Activated CD4-positive, alpha-beta memory T cell treated with anti-CD3 and anti-CD28 coated beads for 36 hours (primary cell): Measurements from ENCODE around the gene RPL28. TPM values are rescaled to one million over a fixed set of nuclear protein-coding genes. Genes with fewer than 3 reads are reported as not detected.
A peak's percentile ranks its signal among the peaks of the same experiment; 100 is the strongest.

Experiments
- CTCF ChIA-PET: fragments of 350-600 bp; sonication (Branson Sonifier 250); formaldehyde crosslinking; loops from one replicate; lab custom pipeline; 2021; ENCODE audit warnings: antibody characterized with exemption, inconsistent platforms; lab: Charles Lee
- POLR2A ChIA-PET: fragments of 350-600 bp; sonication (Branson Sonifier 250); formaldehyde crosslinking; loops from one replicate; lab custom pipeline; 2021; ENCODE audit warnings: antibody characterized with exemption; lab: Charles Lee
- DNase-seq: peaks from one replicate; pipeline ENCODE4 v3.0.0-alpha.2; 2020
- H3K27ac Mint-ChIP-seq: one replicate; pipeline ENCODE4 v1.8.0; 2021; ENCODE audit warnings: mixed read lengths
- H3K27me3 Mint-ChIP-seq: one replicate; pipeline ENCODE4 v1.8.0; 2021; ENCODE audit warnings: mixed read lengths
- H3K36me3 Mint-ChIP-seq: one replicate; pipeline ENCODE4 v1.8.0; 2021; ENCODE audit warnings: mixed read lengths
- H3K4me1 Mint-ChIP-seq: one replicate; pipeline ENCODE4 v1.8.0; 2021; ENCODE audit warnings: low read depth, mixed read lengths
- H3K4me3 Mint-ChIP-seq: one replicate; pipeline ENCODE4 v1.8.0; 2021; ENCODE audit warnings: mild to moderate bottlenecking, mixed read lengths
- H3K9me3 Mint-ChIP-seq: one replicate; pipeline ENCODE4 v1.8.0; 2021; ENCODE audit warnings: mixed read lengths
- intact Hi-C: fragments of 100-400 bp; cut with micrococcal nuclease; formaldehyde crosslinking; loops from one replicate; pipeline ENCODE4 v1.15.1; 2023
- total RNA-seq, 2 experiments: library from RNA; stranded (reverse); gene quantifications; one replicate each; pipeline ENCODE4 v1.2.3, GENCODE V29; 2021

Gene RPL28
- total RNA-seq, 2 experiments from 2014 or later: 2,630 to 2,642 TPM

GRCh38 chr19:55451163-55451964 is 65.6 kb downstream of the RPL28 start:
- H3K36me3 Mint-ChIP-seq: peaks cover 4% of the 10 kb centered on the region
- DNase-seq: no peak
- intact Hi-C loops: no loop called here
- CTCF ChIA-PET: no interaction called here
- H3K4me3 Mint-ChIP-seq: peak overlapping the region; percentile 31
- no peaks in the 10 kb centered on the region for H3K9me3 Mint-ChIP-seq
- peaks cover 22% of the 10 kb centered on the region for H3K27me3 Mint-ChIP-seq
- POLR2A ChIA-PET: interaction anchor here (0.7 kb wide), 1 partner anchor 196 kb away, joined by 3 read pairs; no protein-coding TSS in a partner anchor
- H3K4me1 Mint-ChIP-seq: peaks cover 7% of the 10 kb centered on the region
- no peak overlapping the region for H3K27ac Mint-ChIP-seq

GRCh38 chr19:55451965-55452748 is 66.4 kb downstream of the RPL28 start:
- no peak for DNase-seq
- Mint-ChIP-seq H3K27me3 (peaks cover 22% of the 10 kb centered on the region), H3K9me3 (no peaks in the 10 kb centered on the region), H3K27ac (no peak overlapping the region), H3K36me3 (peaks cover 4% of the 10 kb centered on the region), H3K4me1 (peaks cover 7% of the 10 kb centered on the region), H3K4me3 (no peak overlapping the region)
- ChIA-PET CTCF (interaction anchor here (2.0 to 3.3 kb wide), 2 partner anchors 15 to 52 kb away, joined by 12 to 14 read pairs; no protein-coding TSS in a partner anchor), POLR2A (interaction anchor here (0.7 kb wide), 1 partner anchor 197 kb away, joined by 3 read pairs; no protein-coding TSS in a partner anchor)
- intact Hi-C loops: no loop called here

Other genes starting within 250 kb of the RPL28 start
- gene TNNT1, start 236.7 kb upstream of the RPL28 start, total RNA-seq: not detected
- not detected for gene TNNI3, start 228.2 kb upstream of the RPL28 start, total RNA-seq
- not detected for gene DNAAF3, start 219.3 kb upstream of the RPL28 start, total RNA-seq
- under 1 TPM in 1 of 2 experiments, not detected in 1; 0.22 TPM for gene SYT5, start 205.6 kb upstream of the RPL28 start, total RNA-seq
- not detected for gene PTPRH, start 176.4 kb upstream of the RPL28 start, total RNA-seq
- gene TMEM86B, start 157.2 kb upstream of the RPL28 start, total RNA-seq: 1 to 10 TPM; 4.8 to 6.5 TPM
- 100 to 1,000 TPM; 180 to 200 TPM for gene PPP6R1, start 126.9 kb upstream of the RPL28 start, total RNA-seq
- gene HSPBP1, start 105.8 kb upstream of the RPL28 start, total RNA-seq: 10 to 100 TPM; 45.0 to 45.4 TPM
- 1 to 10 TPM; 3.3 to 5.6 TPM for gene BRSK1, start 101.9 kb upstream of the RPL28 start, total RNA-seq
- gene TMEM150B, start 60.6 kb upstream of the RPL28 start, total RNA-seq: not detected
- gene KMT5C, start 46.1 kb upstream of the RPL28 start, total RNA-seq: 10 to 100 TPM; 34.2 to 35.2 TPM
- gene COX6B2, start 31.2 kb upstream of the RPL28 start, total RNA-seq: under 1 TPM; 0.15 to 0.81 TPM
- not detected for gene GARIN5B, start 22.7 kb upstream of the RPL28 start, total RNA-seq
- under 1 TPM; 0.17 to 0.39 TPM for gene IL11, start 15.5 kb upstream of the RPL28 start, total RNA-seq
- gene TMEM190, start 9.1 kb upstream of the RPL28 start, total RNA-seq: not detected
- 1 to 10 TPM; 6.3 to 7.0 TPM for gene TMEM238, start 1.6 kb upstream of the RPL28 start, total RNA-seq
- 100 to 1,000 TPM; 267 to 275 TPM for gene UBE2S, start 21.9 kb downstream of the RPL28 start, total RNA-seq
- not detected for gene SHISA7, start 57.4 kb downstream of the RPL28 start, total RNA-seq
- 10 to 100 TPM; 24.6 to 24.7 TPM for gene ISOC2, start 75.7 kb downstream of the RPL28 start, total RNA-seq
- not detected for gene C19orf85, start 78.8 kb downstream of the RPL28 start, total RNA-seq
- gene ZNF628, start 90.7 kb downstream of the RPL28 start, total RNA-seq: 1 to 10 TPM; 5.8 to 6.9 TPM
- gene NAT14, start 99.3 kb downstream of the RPL28 start, total RNA-seq: 10 to 100 TPM in 1 of 2 experiments, 1 to 10 TPM in 1; 8.5 to 12.9 TPM
- gene SSC5D, start 102.5 kb downstream of the RPL28 start, total RNA-seq: under 1 TPM in 1 of 2 experiments, not detected in 1; 0.33 TPM
- not detected for gene SBK2, start 151.2 kb downstream of the RPL28 start, total RNA-seq
- gene SBK3, start 159.6 kb downstream of the RPL28 start, total RNA-seq: not detected
- 1 to 10 TPM; 6.6 to 6.7 TPM for gene ZNF579, start 194.9 kb downstream of the RPL28 start, total RNA-seq
- 10 to 100 TPM; 13.8 to 13.9 TPM for gene FIZ1, start 213.6 kb downstream of the RPL28 start, total RNA-seq
- gene ZNF524, start 214.4 kb downstream of the RPL28 start, total RNA-seq: 10 to 100 TPM; 21.5 to 25.1 TPM
- 10 to 100 TPM; 12.0 to 13.3 TPM for gene ZNF865, start 219.7 kb downstream of the RPL28 start, total RNA-seq
- gene ZNF784, start 238.6 kb downstream of the RPL28 start, total RNA-seq: 1 to 10 TPM; 3.9 to 4.4 TPM